Measurements from ENCODE around the gene RAD51B.
"Not testable (repeated sequence)": the region's sequence is repeated elsewhere in the genome, so short reads cannot be mapped to it uniquely, and the experiment has no call there.

RAD51B gene

GRCh38 chr14:68033336-68033932 lies 213.9 kb downstream of the RAD51B start:
- peak; percentile 70 for FAIRE-seq

DNA sequence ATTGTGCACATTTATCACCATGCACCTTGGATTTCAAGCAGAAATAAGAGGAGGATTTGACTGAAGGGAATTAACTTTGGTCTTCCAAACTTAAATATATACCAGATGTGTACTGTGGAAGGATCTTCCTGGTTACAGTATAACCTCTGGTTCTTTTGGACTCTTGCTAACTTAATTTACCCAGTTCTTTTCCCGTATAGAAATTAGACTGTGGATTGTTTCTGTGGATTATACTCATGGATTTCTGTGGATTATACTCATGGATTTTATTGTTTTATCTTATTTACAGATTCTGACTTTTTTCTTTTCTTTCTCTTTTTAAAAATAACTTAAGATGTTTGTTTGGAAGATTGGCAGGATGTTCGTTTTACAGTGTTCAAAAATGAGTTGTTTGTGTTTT lies 215.3 kb downstream of the RAD51B start:
- FAIRE-seq: no peak

DNA sequence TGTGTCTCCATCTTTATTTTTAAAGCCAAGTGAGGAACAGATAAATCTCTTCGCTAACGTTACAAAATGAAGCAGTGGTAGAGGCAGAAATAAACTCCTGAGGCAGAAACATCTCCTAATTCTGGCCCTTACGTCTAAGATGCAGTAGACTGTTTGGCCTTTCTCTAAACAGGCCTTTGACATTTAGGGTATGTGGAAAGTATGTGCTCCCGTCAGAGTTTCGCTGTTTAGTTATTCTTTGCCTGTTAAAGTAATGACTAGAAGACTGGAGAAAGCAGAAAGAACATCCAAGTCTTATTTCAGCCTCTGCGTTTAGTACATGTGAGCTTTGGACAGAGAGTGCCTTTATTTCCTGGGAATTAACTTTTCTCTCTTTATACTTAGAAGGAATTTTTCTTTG lies 216.6 kb downstream of the RAD51B start:
- peak; percentile 95 for FAIRE-seq

GRCh38 chr14:68039593-68039992 lies 220.0 kb downstream of the RAD51B start:
- peak; percentile 3 for FAIRE-seq

GRCh38 chr14:68040633-68041369 lies 221.2 kb downstream of the RAD51B start:
- no peak for FAIRE-seq

DNA sequence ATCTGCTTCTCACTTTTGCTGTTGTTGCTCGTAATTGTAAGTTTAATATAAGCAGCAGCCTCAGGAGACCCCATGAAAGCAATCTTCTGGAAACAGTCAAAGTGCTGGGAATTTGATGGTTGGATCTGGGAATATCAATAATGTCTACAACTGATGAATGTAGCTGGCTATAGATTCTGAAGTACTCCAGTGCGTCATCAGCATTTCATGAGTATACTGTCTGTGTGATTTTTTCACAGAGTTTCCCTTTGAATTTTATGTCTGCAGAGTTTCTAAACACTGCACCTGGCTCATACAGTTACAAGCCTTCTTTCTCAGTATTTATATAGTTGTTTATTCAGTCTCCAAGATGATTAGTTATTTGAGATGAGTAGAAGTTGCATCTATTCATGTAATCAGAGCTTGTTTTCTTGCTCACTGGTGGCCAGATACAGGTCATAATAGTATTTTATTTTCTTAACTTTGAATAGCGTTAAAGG lies 222.3 kb downstream of the RAD51B start:
- no peak for FAIRE-seq

GRCh38 chr14:68042586-68043210 lies 223.1 kb downstream of the RAD51B start:
- FAIRE-seq: peak; percentile 96

GRCh38 chr14:68043752-68044151 lies 224.2 kb downstream of the RAD51B start:
- FAIRE-seq: no peak

DNA sequence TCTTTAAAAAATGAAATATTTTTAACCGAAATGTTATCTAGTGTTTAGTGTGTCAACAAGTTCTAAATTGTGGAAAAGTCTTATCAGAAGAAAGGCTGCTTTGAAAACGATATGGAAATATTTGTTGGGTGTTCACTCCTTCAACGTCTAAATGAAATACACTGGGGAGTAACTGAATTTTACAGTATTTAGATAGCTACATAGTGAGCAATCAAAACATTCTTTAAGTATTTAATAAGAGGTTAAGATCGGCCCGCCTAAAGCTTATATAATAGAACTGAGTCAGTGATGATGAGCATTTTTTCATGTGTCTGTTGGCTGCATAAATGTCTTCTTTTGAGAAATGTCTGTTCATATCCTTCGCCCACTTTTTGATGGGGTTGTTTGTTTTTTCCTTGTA lies 228.3 kb downstream of the RAD51B start:
- FAIRE-seq: no peak

GRCh38 chr14:68048815-68049214 lies 229.2 kb downstream of the RAD51B start:
- not testable (repeated sequence) for FAIRE-seq

- peak; percentile 11 for FAIRE-seq
Observed at GRCh38 chr14:68050177-68050576, 230.6 kb downstream of the RAD51B start.

- no peak for FAIRE-seq
Observed at GRCh38 chr14:68051146-68051545, 231.6 kb downstream of the RAD51B start.

DNA sequence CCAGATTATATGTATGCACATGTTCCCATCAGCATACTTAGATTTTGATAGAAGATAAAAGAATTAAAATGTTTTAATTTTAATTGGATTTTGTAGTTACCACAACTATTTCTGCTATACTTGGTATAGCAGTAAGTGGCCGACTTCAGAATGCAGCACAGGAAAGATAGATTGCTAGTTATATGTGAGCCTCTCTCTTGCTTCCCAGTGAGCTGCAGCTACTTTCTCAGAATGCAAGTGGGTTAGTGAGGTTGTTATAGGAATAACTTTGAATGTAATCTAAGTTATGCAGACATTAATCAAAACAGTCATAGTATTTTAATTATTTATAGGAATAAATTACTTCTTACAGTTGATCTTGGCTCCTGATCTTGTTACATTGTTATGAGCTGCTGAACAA lies 240.6 kb downstream of the RAD51B start:
- peak; percentile 69 for FAIRE-seq

DNA sequence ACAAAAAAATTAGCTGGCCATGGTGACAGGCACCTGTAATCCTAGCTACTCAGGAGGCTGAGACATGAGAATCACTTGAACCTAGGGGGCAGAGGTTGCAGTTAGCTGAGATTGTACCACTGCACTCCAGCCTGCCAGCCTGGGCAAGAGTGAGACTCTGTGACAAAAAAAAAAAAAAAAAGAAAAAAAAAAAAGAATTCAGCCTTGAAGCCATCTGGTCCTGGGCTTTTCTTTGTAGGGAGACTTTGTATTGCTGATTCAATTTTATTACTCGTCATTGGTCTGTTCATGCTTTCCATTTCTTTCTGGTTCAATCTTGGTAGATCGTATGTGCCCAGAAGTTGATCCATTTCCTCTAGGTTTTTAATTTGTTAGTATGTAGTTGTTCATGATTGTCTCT lies 243.1 kb downstream of the RAD51B start:
- no peak for FAIRE-seq

DNA sequence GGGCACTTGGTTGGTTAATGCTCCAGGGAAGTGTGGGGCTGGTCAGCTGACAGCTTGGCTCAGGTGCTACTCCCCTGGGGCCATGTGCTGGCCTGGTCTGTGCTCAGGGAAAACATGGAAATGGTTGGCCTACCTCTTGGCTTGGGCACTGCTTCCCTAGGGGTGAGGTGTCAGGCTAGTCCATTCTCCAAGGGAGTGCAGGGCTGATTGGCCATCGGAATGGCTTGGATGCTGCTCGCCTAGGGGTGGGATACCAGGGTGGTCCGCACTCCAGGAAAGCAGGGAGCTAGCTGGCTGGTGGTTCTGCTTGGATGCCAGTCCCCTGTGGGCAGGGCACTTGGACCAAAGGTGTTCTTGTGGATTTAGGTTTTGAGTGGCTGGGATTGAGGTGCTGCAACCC lies 245.7 kb downstream of the RAD51B start:
- FAIRE-seq: no peak

- FAIRE-seq: no peak
Observed at GRCh38 chr14:68074765-68075381, 255.3 kb downstream of the RAD51B start.

DNA sequence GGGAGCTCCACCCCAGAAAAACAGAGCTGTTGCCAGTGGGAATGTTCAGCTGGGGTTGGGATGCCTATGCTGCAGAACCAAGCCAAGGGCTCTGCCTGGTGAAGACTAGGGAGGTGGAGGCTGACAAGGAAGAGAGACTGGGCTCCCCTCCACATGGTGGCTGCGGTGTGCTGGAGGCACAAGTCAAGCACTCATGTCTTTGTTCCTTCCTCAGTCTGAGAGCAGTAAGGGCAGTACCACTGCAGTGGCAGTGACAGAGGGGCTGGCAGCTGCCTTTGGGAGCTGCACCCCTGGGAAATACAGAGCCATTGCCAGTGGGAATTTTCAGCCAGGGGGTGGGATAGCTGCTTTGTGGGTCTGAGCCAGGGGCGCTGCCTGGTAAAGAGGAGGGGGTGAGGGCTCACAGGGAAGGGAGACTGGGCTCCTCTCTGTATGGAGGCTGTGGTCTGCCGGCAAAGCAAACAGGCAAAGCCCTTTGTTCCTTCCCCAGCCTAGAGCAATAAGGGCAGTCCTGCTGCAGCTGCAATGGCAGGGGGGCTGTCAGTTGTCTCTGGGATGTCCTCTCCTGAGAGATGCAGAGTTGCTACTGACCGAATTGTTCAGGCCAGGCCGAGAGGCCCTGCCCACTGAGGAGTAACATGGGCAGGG lies 255.9 kb downstream of the RAD51B start:
- no peak for FAIRE-seq

- peak; percentile 46 for FAIRE-seq
Observed at GRCh38 chr14:68076451-68076850, 256.9 kb downstream of the RAD51B start.

DNA sequence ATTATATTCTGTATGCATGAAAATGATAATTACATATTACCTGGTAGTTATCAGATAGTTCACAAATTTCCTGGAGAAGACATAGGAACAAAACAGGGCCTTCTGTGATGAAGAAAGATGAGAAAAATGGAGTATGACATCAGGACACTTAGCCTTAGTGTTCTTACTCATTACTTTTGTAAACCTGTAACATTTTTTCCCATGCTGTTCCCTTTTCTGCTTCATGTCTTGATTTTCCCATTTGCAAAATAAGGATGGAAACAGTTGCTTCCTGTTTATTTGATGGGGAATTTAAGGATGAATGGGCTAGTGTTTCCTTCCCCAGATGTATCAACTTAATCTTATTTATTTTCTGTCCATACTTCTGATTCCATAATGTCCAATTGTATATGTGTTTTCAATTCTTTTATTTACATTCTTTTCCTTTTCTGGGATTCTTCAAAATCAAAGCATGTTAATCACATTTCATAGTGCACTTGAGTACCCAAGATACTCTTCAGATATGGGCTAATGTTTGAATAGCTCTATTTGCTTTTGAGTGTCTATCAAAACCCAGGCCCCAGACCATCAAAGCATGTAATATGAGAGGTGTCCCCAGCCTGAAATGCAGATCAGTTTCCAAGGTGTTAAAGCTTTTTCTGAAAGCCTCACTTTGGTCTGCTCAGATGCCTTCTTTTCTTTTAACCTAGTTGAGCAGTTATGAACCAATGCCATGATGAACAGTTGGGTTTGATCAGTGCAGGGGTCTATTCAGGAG lies 260.5 kb downstream of the RAD51B start:
- no peak for FAIRE-seq

- peak; percentile 64 for FAIRE-seq
Observed at GRCh38 chr14:68081489-68081888, 261.9 kb downstream of the RAD51B start.

- FAIRE-seq: peak; percentile 75
Observed at GRCh38 chr14:68082698-68083291, 263.2 kb downstream of the RAD51B start.

DNA sequence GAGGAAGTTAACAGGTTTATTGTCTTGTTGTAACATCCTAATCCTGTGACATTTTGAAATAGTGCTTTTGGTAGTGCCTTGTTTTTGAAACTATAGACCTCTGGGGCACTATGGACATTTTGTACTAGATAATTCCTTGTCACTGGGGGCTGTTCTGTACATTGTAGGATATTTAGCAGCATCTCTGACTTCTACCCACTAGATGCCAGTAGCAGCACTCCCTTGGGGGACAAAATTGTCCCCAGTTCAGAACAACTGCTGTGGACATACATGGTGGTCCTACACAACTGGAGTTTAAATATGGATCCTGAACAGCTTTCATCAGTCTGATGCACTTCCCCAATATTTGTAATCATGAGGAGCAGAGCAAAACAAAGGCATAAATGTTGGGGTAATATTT lies 264.7 kb downstream of the RAD51B start:
- no peak for FAIRE-seq
